GM12891 (cell line): Measurements from ENCODE around the gene PIPOX.
"Not testable (repeated sequence)": the region's sequence is repeated elsewhere in the genome, so short reads cannot be mapped to it uniquely, and the experiment has no call there.

Source experiments
- DNase-seq: peaks from one replicate; pipeline ENCODE4 v3.0.0; 2011; ENCODE audit warnings: low spot score; ENCODE audit not compliant: insufficient read length
- FAIRE-seq: peaks from 2 replicates; lab custom pipeline; 2011; peaks lifted over from hg19 to GRCh38; lab: Jason Lieb, UNC
- PAX5 ChIP-seq: IDR thresholded peaks from 2 replicates; pipeline ENCODE4 v1.6.1; 2011; ENCODE audit warnings: low read length, moderate library complexity, mild to moderate bottlenecking; ENCODE audit not compliant: insufficient read depth, severe bottlenecking
- POLR2A ChIP-seq: IDR thresholded peaks from 2 replicates; pipeline ENCODE4 v1.6.1; 2011; ENCODE audit warnings: low read depth, low read length, control low read depth
- POLR2AphosphoS5 ChIP-seq: IDR thresholded peaks from 2 replicates; pipeline ENCODE4 v1.6.1; 2011; ENCODE audit warnings: low read depth, low read length, control low read depth
- POU2F2 ChIP-seq: IDR thresholded peaks from 2 replicates; pipeline ENCODE4 v1.6.1; 2011; ENCODE audit warnings: low read depth, mild to moderate bottlenecking, control low read depth, low read length, moderate library complexity
- SPI1 ChIP-seq: IDR thresholded peaks from 2 replicates; pipeline ENCODE4 v1.6.1; 2011; ENCODE audit warnings: low read depth, low read length, control low read depth
- TAF1 ChIP-seq: IDR thresholded peaks from 2 replicates; pipeline ENCODE4 v1.6.1; 2011; ENCODE audit warnings: low read depth, low read length, control low read depth

PIPOX gene

GRCh38 chr17:29079887-29080286 lies 36.9 kb downstream of the PIPOX start:
- TF ChIP-seq SPI1 (no peak), PAX5 (no peak), POLR2A (no peak), TAF1 (no peak), POLR2AphosphoS5 (no peak), POU2F2 (no peak)
- FAIRE-seq (no peak), DNase-seq (no peak)

GRCh38 chr17:29080323-29080722 lies 37.4 kb downstream of the PIPOX start:
- no peak for DNase-seq
- no peak for FAIRE-seq
- no peak for TF ChIP-seq PAX5
- TF ChIP-seq POLR2A, result no peak
- TF ChIP-seq POU2F2, result no peak
- no peak for TF ChIP-seq TAF1
- TF ChIP-seq SPI1, result no peak
- no peak for TF ChIP-seq POLR2AphosphoS5

GRCh38 chr17:29080965-29081364 lies 38.0 kb downstream of the PIPOX start:
- TF ChIP-seq PAX5, result no peak
- no peak for TF ChIP-seq POLR2AphosphoS5
- FAIRE-seq (no peak), DNase-seq (no peak)

- FAIRE-seq, result no peak
- no peak for DNase-seq
- TF ChIP-seq TAF1 (no peak), POLR2AphosphoS5 (no peak), SPI1 (no peak), POLR2A (no peak), PAX5 (no peak), POU2F2 (no peak)
These were observed 41.7 kb downstream of the PIPOX start for GRCh38 chr17:29084541-29085146.

GRCh38 chr17:29085223-29085622 lies 42.3 kb downstream of the PIPOX start:
- TF ChIP-seq POLR2A (no peak), PAX5 (no peak), POU2F2 (no peak), POLR2AphosphoS5 (no peak), SPI1 (no peak), TAF1 (no peak)
- FAIRE-seq, result no peak
- DNase-seq, result no peak

- TF ChIP-seq POLR2AphosphoS5 (no peak), POU2F2 (no peak), TAF1 (no peak), POLR2A (no peak)
- FAIRE-seq (no peak), DNase-seq (no peak)
These were observed 43.8 kb downstream of the PIPOX start for GRCh38 chr17:29086628-29087332.

- FAIRE-seq, DNase-seq: not testable (repeated sequence)
These were observed 45.8 kb downstream of the PIPOX start for GRCh38 chr17:29088782-29089181.

- TF ChIP-seq POLR2AphosphoS5, result no peak
- TF ChIP-seq PAX5, result no peak
- TF ChIP-seq POLR2A, result no peak
- TF ChIP-seq SPI1, result no peak
- no peak for TF ChIP-seq POU2F2
- DNase-seq, result no peak
- no peak for FAIRE-seq
These were observed 46.7 kb downstream of the PIPOX start for GRCh38 chr17:29089601-29090044.

GRCh38 chr17:29090108-29090507 lies 47.2 kb downstream of the PIPOX start:
- DNase-seq (no peak), FAIRE-seq (no peak)
- TF ChIP-seq POLR2A (no peak), PAX5 (no peak), TAF1 (no peak), POLR2AphosphoS5 (no peak), POU2F2 (no peak), SPI1 (no peak)
